Ramos (cell line): Measurements from ENCODE around the gene GADD45A.
"Not testable (repeated sequence)": the region's sequence is repeated elsewhere in the genome, so short reads cannot be mapped to it uniquely, and the experiment has no call there.

Experiments used
- in situ Hi-C: fragments of 300-500 bp; cut with MboI; formaldehyde crosslinking; loops from one replicate; pipeline ENCODE4 v1.14.3; 2022; ENCODE audit warnings: low sequenced_read_pairs; ENCODE audit not compliant: unreplicated experiment

GADD45A gene

GRCh38 chr1:67685067-67685557, at the start of gene GADD45A:
Gene GADD45A, plus strand, starts transcription at chr1:67685201. Its CDS starts 294 bp downstream, at chr1:67685495.
- in situ Hi-C loops = loop anchor here (5.0 kb wide), 1 partner anchor 52 kb away; no protein-coding TSS in a partner anchor

DNA sequence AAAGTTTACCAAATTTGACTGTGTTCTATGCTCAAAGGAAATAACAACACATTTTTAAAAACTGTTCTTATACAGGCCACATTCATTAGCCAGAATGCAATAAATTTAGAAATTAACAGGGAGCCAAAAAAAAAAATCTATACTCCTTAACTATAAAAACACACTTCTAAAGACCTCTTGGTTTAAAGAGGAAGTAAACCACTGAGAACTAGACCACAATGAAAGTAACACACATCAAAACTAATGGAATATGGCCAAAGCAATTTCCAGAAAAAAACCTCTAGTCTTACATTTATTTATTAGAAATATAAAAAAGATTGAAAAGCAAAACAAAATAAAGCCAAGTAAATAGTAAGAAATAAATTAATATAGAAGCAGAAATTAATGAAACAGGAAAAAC, 48.9 kb upstream of the GADD45A start:
- in situ Hi-C loops = no loop called here

DNA sequence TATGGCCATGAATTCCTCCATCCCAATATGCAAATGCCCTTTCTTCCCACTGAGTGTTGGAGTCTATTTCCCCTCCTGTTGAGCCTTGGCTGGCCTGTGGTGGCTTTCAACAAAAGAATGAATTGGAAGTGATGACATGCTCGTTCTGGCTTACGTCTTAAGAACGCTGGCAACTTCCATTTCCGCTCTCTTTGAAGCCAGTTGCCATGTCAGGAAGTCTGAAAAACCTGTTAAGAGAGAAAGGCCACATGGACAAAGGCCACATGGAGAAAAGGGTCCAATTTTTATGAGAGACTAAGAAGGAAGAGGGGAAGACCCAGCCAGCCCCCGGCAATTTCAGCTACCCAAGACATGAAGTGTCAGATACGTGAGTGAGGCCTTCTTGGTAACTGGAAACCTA, 45.6 kb upstream of the GADD45A start:
- in situ Hi-C loops = no loop called here

- in situ Hi-C loops = no loop called here
Observed at GRCh38 chr1:67642629-67643028, 42.4 kb upstream of the GADD45A start.

GRCh38 chr1:67644566-67644965, 40.4 kb upstream of the GADD45A start:
- in situ Hi-C loops = no loop called here

DNA sequence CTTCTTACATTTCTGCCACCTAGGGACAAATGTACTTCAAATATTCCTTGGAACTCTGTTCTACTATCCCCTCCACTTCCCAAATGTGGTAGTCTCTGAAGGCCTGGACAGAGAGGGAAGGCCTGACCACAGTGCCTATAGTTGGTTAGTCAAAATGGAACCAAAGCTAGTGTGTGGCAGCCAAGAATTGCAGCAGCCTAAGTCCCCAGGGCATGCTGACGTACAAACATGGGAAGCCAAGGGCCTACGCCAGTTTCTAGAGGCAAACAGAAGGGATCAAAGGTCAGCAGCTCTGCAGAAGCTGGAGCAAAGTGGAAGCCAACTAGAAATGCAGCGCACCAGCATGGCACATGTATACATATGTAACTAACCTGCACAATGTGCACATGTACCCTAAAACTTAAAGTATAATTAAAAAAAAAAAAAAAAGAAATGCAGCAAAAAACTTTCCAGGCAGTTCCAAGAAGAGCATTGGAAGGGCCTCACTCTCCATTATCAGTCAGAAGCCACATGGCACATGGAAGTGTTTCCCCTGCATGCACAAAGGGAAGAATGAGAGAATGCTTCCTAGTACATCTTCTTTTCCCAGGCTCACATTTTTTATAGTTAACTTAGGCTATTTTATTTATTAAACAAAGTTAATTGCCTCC, 39.4 kb upstream of the GADD45A start:
- in situ Hi-C loops = no loop called here

DNA sequence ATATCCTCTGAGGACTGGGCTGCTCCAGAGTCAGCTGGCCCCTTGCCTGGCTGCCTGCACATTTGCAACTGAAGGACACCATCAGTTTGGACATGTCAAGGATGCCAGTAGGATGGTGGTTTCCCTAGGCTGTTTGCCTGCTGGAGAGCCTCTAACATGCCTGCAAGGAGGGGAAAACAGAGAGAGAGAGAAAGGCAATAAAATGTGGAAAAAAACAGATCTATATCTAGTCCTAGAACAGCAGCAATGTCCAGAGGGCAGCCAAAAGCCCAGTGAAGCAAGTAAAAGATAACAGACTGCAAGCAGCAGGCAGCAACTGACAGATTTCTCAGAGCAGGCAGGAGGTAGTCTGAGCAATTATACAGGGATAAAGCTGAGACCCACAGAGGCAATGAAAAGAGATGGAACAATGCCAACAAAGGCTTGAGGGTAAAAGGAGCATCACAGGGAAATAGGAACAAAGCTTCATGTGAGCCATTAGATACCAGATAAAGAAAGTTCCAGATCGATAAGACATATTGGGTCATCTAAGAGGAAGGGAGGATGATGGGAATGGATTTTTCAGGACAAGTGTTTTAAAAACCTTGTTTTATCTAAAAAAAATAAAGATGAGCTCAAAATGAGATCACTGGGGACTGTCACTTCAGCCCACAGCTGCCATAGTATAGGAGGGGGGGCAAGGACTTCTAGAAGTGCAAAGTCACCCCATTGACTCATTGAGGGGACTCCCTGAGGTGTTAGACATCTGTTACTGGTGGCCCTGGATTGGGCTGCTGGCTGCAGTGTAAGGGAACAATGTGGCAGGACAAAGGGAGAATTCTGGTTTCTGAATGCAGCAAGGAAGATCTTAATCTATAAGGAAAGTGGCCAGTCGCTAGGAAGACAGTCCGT, 38.6 kb upstream of the GADD45A start:
- in situ Hi-C loops = no loop called here

- in situ Hi-C loops = no loop called here
Observed at GRCh38 chr1:67647036-67647798, 37.8 kb upstream of the GADD45A start.

- in situ Hi-C loops = no loop called here
Observed at GRCh38 chr1:67647814-67648358, 37.1 kb upstream of the GADD45A start.

DNA sequence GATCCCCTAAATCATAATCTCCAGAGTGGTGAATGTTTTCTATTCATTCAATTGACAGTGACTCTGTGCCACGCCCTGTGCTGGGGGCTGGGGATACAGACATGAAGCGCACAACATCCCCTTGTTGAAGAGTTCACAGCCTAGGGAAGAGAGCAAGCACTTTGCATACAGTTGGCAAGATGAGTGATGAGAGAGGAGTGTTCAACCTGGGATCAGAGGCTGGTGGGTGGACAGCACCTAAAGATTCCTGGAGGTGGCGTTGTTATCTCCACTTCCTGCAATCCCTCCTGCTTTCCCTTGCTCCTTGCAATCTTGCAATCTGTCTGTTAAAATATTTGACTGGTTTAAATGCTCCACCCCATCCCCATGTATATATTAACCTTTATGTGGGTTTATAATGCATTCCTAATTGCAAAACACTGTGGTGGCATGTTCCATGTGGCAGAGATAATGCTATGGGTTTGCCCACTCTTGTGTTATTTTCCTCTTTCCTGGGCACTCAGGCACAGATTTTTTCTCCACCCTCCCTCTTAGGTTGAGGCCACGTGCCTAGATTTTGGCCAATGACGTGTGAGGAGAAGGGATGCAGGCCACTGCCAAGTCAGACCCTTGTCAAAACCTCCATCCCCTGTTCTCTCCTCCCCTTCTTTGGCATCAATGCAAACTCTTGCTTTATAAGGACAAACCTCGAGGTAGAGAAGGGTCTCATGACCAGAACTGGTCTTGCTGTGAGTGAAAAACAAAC, 36.2 kb upstream of the GADD45A start:
- in situ Hi-C loops = no loop called here

DNA sequence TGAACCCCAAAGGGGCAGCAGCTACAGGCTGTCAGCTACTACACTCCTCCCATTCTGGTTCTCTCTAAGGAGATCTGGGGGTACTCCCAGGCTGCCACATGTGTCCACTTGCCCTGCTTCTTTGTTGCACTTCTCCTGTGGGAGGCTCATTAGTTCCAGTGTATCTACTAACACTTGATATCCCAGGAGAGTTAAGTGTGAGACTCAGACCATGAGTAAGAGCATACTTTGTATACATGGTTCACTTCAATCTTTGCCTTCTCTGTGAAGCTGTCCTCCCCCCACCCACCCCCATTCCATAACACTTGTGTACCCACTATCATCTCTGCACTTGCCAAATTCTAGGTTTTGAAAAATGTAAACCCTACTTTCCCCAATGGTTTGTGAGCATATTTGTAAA, 34.9 kb upstream of the GADD45A start:
- in situ Hi-C loops = no loop called here

- in situ Hi-C loops = no loop called here
Observed at GRCh38 chr1:67651031-67651430, 34.0 kb upstream of the GADD45A start.

- in situ Hi-C loops = no loop called here
Observed at GRCh38 chr1:67652800-67653199, 32.2 kb upstream of the GADD45A start.

DNA sequence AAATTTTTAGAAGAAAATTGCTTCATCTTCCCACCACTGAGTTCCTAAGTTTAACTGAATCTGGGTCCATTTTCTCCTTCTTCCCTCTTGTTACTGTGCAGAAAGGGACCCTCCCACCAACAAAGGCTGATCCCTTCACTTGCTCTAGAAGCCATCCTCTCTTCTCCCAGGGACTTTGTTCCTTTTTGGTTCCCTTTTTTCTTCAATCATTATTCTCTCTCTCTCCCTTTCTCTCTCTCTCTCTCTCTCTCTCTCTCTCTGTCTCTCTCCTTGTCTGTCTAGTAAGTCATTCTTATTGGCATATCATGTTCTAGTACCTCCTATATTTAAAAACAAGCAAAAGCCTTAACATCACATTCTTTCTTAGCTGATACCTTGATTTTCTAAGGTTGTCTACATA, 31.7 kb upstream of the GADD45A start:
- in situ Hi-C loops = no loop called here

GRCh38 chr1:67655581-67655980, 29.4 kb upstream of the GADD45A start:
- in situ Hi-C loops = no loop called here

GRCh38 chr1:67657152-67657551, 27.8 kb upstream of the GADD45A start:
- in situ Hi-C loops = not testable (repeated sequence)

DNA sequence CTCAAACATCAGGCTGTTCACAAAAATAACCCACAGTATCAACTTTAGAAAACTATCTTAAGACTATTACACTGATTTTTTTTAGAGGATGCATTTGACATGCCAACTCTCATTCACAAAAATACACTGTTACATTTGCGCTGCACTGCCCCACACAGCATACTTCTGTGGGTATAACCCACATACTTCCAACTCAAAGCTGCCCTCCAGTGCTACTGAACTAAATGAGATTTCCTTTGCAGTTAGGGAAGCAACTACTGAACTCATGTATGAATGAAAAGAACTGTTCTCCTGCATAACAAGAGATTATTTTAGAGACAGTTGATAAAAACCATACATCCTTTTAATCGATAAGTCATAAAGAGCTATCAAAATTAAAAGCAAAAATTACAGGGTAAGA, 25.8 kb upstream of the GADD45A start:
- in situ Hi-C loops = no loop called here

DNA sequence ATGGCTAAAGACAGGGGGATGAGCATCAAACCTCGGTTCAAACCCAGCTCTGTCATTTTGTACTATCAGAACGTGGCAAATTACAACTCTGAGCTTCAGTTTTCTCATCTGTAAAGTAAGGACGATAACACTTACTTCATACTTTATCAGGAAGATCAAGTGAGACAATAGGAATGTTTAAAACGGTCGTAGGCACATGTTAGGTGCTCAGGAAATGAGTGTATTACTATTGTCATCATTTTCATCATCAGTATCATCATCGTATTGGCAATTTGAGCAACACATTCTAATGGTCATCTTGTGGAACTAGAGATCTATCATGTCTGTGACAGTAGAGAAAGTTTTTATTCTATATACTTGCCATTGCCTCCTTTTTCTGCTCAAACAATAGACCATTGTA, 22.1 kb upstream of the GADD45A start:
- in situ Hi-C loops = no loop called here

DNA sequence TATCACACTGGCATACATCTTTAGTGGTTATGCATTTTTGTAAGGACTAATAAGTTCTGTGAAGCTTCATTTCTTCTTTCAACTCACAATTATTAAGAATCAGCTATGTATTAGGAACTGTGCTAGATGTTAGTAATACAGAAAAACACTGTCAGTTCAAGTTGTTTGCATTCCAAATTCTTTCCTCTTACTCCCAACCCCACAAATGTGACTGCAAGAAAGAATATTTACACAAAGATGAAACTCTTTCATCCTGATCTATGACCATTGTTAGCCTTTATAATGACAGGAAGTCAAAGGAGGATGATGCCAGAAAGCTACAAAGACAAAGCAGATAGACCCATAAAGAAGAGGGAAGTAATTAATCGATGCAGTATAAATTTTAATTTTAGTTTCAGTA, 21.0 kb upstream of the GADD45A start:
- in situ Hi-C loops = no loop called here

DNA sequence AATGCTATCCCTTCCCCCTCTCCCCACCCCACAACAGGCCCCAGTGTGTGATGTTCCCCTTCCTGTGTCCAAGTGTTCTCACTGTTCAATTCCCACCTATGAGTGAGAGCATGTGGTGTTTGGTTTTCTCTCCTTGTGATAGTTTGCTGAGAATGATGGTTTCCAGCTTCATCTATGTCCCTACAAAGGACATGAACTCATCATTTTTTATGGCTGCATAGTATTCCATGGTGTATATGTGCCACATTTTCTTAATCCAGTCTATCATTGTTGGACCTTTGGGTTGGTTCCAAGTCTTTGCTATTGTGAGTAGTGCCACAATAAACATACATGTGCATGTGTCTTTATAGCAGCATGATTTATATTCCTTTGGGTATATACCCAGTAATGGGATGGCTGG, 19.7 kb upstream of the GADD45A start:
- in situ Hi-C loops = not testable (repeated sequence)
